ENCODE results near the gene ATP5IF1. TPM values are rescaled to one million over a fixed set of nuclear protein-coding genes. Genes with fewer than 3 reads are reported as not detected.

Gene ATP5IF1
- total and polyA plus RNA-seq, 2 of the 13 experiments (the other 11 are each of a cell fraction or from before 2014, with no cell fraction given): 97.7 to 131 TPM

DNA sequence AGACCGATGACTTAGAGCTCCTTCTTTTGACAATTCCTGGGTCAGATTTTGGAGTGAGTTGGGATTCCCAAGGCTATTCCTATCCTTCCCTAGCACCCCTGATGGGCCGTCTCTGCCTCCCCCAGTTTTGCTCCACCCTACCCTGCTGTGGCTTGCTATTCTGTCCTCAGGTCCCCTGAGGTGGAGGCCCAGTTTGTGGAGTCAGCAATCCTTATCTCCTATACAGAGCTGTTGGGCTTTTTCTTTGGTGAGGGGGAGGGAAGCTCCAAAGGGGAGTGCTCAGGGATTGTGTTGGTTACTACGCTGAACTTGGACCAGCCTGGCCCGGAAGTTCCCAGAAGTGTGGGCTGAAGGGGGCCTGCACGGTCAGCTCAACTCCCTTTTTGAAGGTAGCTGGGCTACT lies 31.0 kb downstream of the ATP5IF1 start:
- no peaks in the 10 kb centered on the region for H3K9me3 ChIP-seq (ENCODE audit: low read length)
- H3K36me3 ChIP-seq (replicated peaks in 1 of 2; ENCODE audit: control insufficient read depth in 1 of 2, insufficient read depth in 2 of 2, low read length in 2 of 2): peaks cover 2 to 20% of the 10 kb centered on the region in 2 experiments; a peak in 4 of 5 replicates
- in situ Hi-C loops (cut with HindIII; ENCODE audit: extremely low pct_ligation_motif_present, low pct_unique_long_range_greater_than_20kb): no loop called here
- H2AFZ ChIP-seq (ENCODE audit: low read length): no peak overlapping the region
- ATAC-seq: peak; percentile 54; the same call in 2 of the 3 replicates
- no TSS peak for BruUV-seq (replicated peaks)
- peaks cover 82% of the 10 kb centered on the region for H3K4me1 ChIP-seq (ENCODE audit: insufficient read depth, low read length)
- peak overlapping the region; percentile 7 for H3K27ac ChIP-seq (ENCODE audit: extremely low read length, insufficient read depth, low read length)
- no peak for DNase-seq (ENCODE audit: low spot score)
- peak overlapping the region; percentile 18; the same call in 1 of the 2 replicates for H3K4me2 ChIP-seq (ENCODE audit: low read depth, low read length)
- no peak overlapping the region for H3K4me3 ChIP-seq (replicated peaks in 1 of 3; ENCODE audit: insufficient read depth in 1 of 3, low read depth in 2 of 3, low read length in 3 of 3)
- intact Hi-C loops (cut with micrococcal nuclease; ENCODE audit: unreplicated experiment): loop anchor here (10.0 kb wide), 1 partner anchor 58 kb away; the partner anchor contains the start of gene MED18
- WGBS (ENCODE audit: low lambda C conversion rate): 60% methylated on average over 4 of the region's 5 CpGs
- ChIA-PET POLR2A (interaction anchor here (0.7 to 1.7 kb wide), 4 partner anchors 9 to 62 kb away, joined by 3 to 10 read pairs (median 4); partner anchors contain the start of gene MED18), CTCF (ENCODE audit: low intra/inter-chr PET ratio, low total read pairs) (no interaction called here)
- peaks cover 73% of the 10 kb centered on the region for H3K79me2 ChIP-seq (ENCODE audit: insufficient read depth, low read length)
- H4K20me1 ChIP-seq (ENCODE audit: insufficient read depth, low read length): peaks cover 57% of the 10 kb centered on the region
- peak; percentile 30 for FAIRE-seq
- H3K27me3 ChIP-seq (ENCODE audit: control insufficient read depth in 1 of 2, insufficient read depth in 2 of 2, low read length in 2 of 2): no peaks in the 10 kb centered on the region
- no peak overlapping the region for H3K9ac ChIP-seq (ENCODE audit: insufficient read depth, low read depth, low read length)
- TF ChIP-seq KDM5A (IDR thresholded peaks at IDR 0.05; ENCODE audit: borderline replicate concordance, low read length): no peak
- no peak for TF ChIP-seq ZNF597 (CRISPR knock-in tag; IDR thresholded peaks at IDR 0.05)
- TF ChIP-seq SIN3B (IDR thresholded peaks at IDR 0.05; ENCODE audit: low read length): no peak
- no peak; the same call in 1 of the 2 replicates for TF ChIP-seq ZFX (CRISPR knock-in tag; IDR thresholded peaks at IDR 0.05; ENCODE audit: low read depth)
- 0 out of 2 replicates have a peak, but pooled peaks have one; percentile 15 for TF ChIP-seq TARDBP (CRISPR knock-in tag; IDR thresholded peaks at IDR 0.05)
- TF ChIP-seq ZC3H13 (CRISPR knock-in tag; IDR thresholded peaks at IDR 0.05): no peak
- TF ChIP-seq ZBTB38 (CRISPR knock-in tag; IDR thresholded peaks at IDR 0.05): no peak
- TF ChIP-seq HES4 (CRISPR knock-in tag; IDR thresholded peaks at IDR 0.05; ENCODE audit: borderline replicate concordance): no peak
- no peak for TF ChIP-seq FOXA3 (CRISPR knock-in tag; IDR thresholded peaks at IDR 0.05)
- peak; percentile 71 for TF ChIP-seq MAFF (IDR thresholded peaks at IDR 0.05; ENCODE audit: low read depth, low read length)
- TF ChIP-seq ZFP36L2 (CRISPR knock-in tag; IDR thresholded peaks at IDR 0.05): no peak
- no peak for TF ChIP-seq BRCA1 (CRISPR knock-in tag; IDR thresholded peaks at IDR 0.05)
- TF ChIP-seq TOPORS (CRISPR knock-in tag; IDR thresholded peaks at IDR 0.05): no peak
- TF ChIP-seq TAF1 (CRISPR knock-in tag; IDR thresholded peaks at IDR 0.05): no peak
- peak; percentile 68 to 78 for TF ChIP-seq MAFK (conservative IDR thresholded peaks at IDR 0.05 in 1 of 2, IDR thresholded peaks at IDR 0.05 in 1 of 2; ENCODE audit: low read length in 2 of 2)
- no peak for TF ChIP-seq ZNF275 (CRISPR knock-in tag; IDR thresholded peaks at IDR 0.05; ENCODE audit: borderline replicate concordance)
- TF ChIP-seq, protein P1, sequence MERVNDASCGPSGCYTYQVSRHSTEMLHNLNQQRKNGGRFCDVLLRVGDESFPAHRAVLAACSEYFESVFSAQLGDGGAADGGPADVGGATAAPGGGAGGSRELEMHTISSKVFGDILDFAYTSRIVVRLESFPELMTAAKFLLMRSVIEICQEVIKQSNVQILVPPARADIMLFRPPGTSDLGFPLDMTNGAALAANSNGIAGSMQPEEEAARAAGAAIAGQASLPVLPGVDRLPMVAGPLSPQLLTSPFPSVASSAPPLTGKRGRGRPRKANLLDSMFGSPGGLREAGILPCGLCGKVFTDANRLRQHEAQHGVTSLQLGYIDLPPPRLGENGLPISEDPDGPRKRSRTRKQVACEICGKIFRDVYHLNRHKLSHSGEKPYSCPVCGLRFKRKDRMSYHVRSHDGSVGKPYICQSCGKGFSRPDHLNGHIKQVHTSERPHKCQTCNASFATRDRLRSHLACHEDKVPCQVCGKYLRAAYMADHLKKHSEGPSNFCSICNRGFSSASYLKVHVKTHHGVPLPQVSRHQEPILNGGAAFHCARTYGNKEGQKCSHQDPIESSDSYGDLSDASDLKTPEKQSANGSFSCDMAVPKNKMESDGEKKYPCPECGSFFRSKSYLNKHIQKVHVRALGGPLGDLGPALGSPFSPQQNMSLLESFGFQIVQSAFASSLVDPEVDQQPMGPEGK (CRISPR knock-in tag; IDR thresholded peaks at IDR 0.05): peak; percentile 39; the same call in 1 of the 2 replicates
- no peak for TF ChIP-seq TBX2 (CRISPR knock-in tag; IDR thresholded peaks at IDR 0.05; ENCODE audit: borderline replicate concordance)
- no peak for TF ChIP-seq GABPA (IDR thresholded peaks at IDR 0.05; ENCODE audit: low read depth, low read length)
- 0 out of 2 replicates have a peak, but pooled peaks have one; percentile 17 for TF ChIP-seq GABPA (CRISPR knock-in tag; IDR thresholded peaks at IDR 0.05; ENCODE audit: low read depth)
- peak; percentile 38; the same call in 1 of the 2 replicates for TF ChIP-seq ETV5 (CRISPR knock-in tag; IDR thresholded peaks at IDR 0.05; ENCODE audit: borderline replicate concordance)
- no peak for TF ChIP-seq ZNF549 (CRISPR knock-in tag; IDR thresholded peaks at IDR 0.05)

Measured in HepG2 (cell line).